Neural cell (in vitro differentiated cells): ENCODE measurements around the gene ZNRF4. TPM values are rescaled to one million over a fixed set of nuclear protein-coding genes. Genes with fewer than 3 reads are reported as not detected.

Experiments
- H2AFZ ChIP-seq: fragments of 200-600, 300-800 bp; sonication (generic), shearing (Covaris generic); 2 replicates; pipeline ENCODE4 v1.6.0; 2014; ENCODE audit warnings: low read depth, mild to moderate bottlenecking, antibody characterized with exemption, low read length, moderate library complexity
- H3F3A ChIP-seq: fragments of 200-600 bp; shearing (Covaris generic); 2 replicates; pipeline ENCODE4 v1.6.1; 2016; ENCODE audit warnings: mild to moderate bottlenecking, moderate library complexity, mixed read lengths, antibody characterized with exemption, low read length; ENCODE audit not compliant: insufficient read depth, poor library complexity, severe bottlenecking
- H3K27ac ChIP-seq: fragments of 200-600, 300-800 bp; sonication (generic), shearing (Covaris generic); 2 replicates; pipeline ENCODE4 v1.5.1; 2014; ENCODE audit warnings: mild to moderate bottlenecking, low read length, moderate library complexity
- H3K27me3 ChIP-seq: fragments of 300-800, 200-600 bp; sonication (generic), shearing (Covaris generic); 2 replicates; pipeline ENCODE4 v1.6.0; 2014; ENCODE audit warnings: mild to moderate bottlenecking, low read depth, low read length, moderate library complexity; ENCODE audit not compliant: insufficient read depth
- H3K36me3 ChIP-seq: fragments of 300-800, 200-600 bp; sonication (generic), shearing (Covaris generic); 2 replicates; pipeline ENCODE4 v1.5.1; 2014; ENCODE audit warnings: mild to moderate bottlenecking, antibody characterized with exemption, low read length, moderate library complexity; ENCODE audit not compliant: insufficient read depth
- H3K4me2 ChIP-seq: fragments of 300-800, 200-600 bp; sonication (generic), shearing (Covaris generic); 2 replicates; pipeline ENCODE4 v1.6.0; 2014; ENCODE audit warnings: mild to moderate bottlenecking, low read length
- H3K4me3 ChIP-seq: fragments of 300-800, 200-600 bp; sonication (generic), shearing (Covaris generic); 2 replicates; pipeline ENCODE4 v1.5.1; 2014; ENCODE audit warnings: mild to moderate bottlenecking, low read length, moderate library complexity
- H3K79me2 ChIP-seq: fragments of 200-600 bp; shearing (Covaris generic); replicated peaks from 2 replicates; pipeline ENCODE4 v1.6.0; 2014; ENCODE audit warnings: mild to moderate bottlenecking, low read length, moderate library complexity; ENCODE audit not compliant: insufficient read depth
- H3K9ac ChIP-seq: fragments of 300-800, 200-600 bp; sonication (generic), shearing (Covaris generic); 2 replicates; pipeline ENCODE4 v1.6.1; 2016; ENCODE audit warnings: mild to moderate bottlenecking, low read length, mixed read lengths
- H3K9me2 ChIP-seq: fragments of 200-600 bp; shearing (Covaris generic); 2 replicates; pipeline ENCODE4 v1.6.1; 2016; ENCODE audit warnings: mild to moderate bottlenecking, low read length, mixed read lengths; ENCODE audit not compliant: insufficient read depth
- H3K9me3 ChIP-seq: fragments of 200-600, 300-800 bp; sonication (generic), shearing (Covaris generic); 2 replicates; pipeline ENCODE4 v1.6.1; 2016; ENCODE audit warnings: mild to moderate bottlenecking, mixed run types, low read length, moderate library complexity, mixed read lengths
- H4K20me1 ChIP-seq: fragments of 200-600 bp; shearing (Covaris generic); 2 replicates; pipeline ENCODE4 v1.6.1; 2016; ENCODE audit warnings: mild to moderate bottlenecking, mixed run types; ENCODE audit not compliant: insufficient read depth
- CTCF ChIP-seq: fragments of 450-650 bp; IDR thresholded peaks from 2 replicates; pipeline ENCODE4 v1.5.1; 2014; ENCODE audit warnings: antibody characterized with exemption, mild to moderate bottlenecking, moderate library complexity; ENCODE audit not compliant: poor library complexity, severe bottlenecking
- EP300 ChIP-seq: fragments of 450-650 bp; conservative IDR thresholded peaks from 2 replicates; pipeline ENCODE4 v1.6.1; 2014; ENCODE audit warnings: antibody characterized with exemption, mild to moderate bottlenecking, moderate library complexity; ENCODE audit not compliant: poor library complexity, severe bottlenecking
- EZH2 ChIP-seq: fragments of 200-600, 300-800 bp; shearing (Covaris generic), sonication (generic); IDR thresholded peaks from 2 replicates; pipeline ENCODE4 v1.6.1; 2014; ENCODE audit warnings: antibody characterized with exemption, low read length, borderline replicate concordance, mild to moderate bottlenecking; ENCODE audit not compliant: insufficient read depth, poor library complexity, severe bottlenecking
- MXI1 ChIP-seq: fragments of 450-650 bp; conservative IDR thresholded peaks from 2 replicates; pipeline ENCODE4 v1.6.1; 2014; ENCODE audit warnings: antibody characterized with exemption, mild to moderate bottlenecking; ENCODE audit not compliant: poor library complexity, severe bottlenecking
- POLR2AphosphoS5 ChIP-seq: IDR thresholded peaks from 2 replicates; pipeline ENCODE4 v1.6.1; 2012
- RAD21 ChIP-seq: fragments of 450-650 bp; conservative IDR thresholded peaks from 2 replicates; pipeline ENCODE4 v1.6.1; 2014; ENCODE audit warnings: antibody characterized with exemption, mild to moderate bottlenecking, moderate library complexity
- REST ChIP-seq: IDR thresholded peaks from 2 replicates; pipeline ENCODE4 v1.6.1; 2012; ENCODE audit warnings: borderline replicate concordance
- SMC3 ChIP-seq: fragments of 450-650 bp; conservative IDR thresholded peaks from 2 replicates; pipeline ENCODE4 v1.6.1; 2014; ENCODE audit warnings: antibody characterized with exemption, mild to moderate bottlenecking, moderate library complexity; ENCODE audit not compliant: poor library complexity
- TAF1 ChIP-seq: IDR thresholded peaks from 2 replicates; pipeline ENCODE4 v1.6.1; 2012; ENCODE audit warnings: low read depth
- polyA plus RNA-seq: library from polyadenylated mRNA; depleted of rRNA; stranded (reverse); fragments of >200 nt; gene quantifications from 2 replicates; pipeline ENCODE4 v1.2.3, GENCODE V29; 2014

Gene ZNRF4
- polyA plus RNA-seq, 1 donor from 2014 or later = not detected

GRCh38 chr19:5424192-5424973 is 30.8 kb upstream of the ZNRF4 start:
- Histone ChIP-seq H3K27ac (no peak overlapping the region), H3K9ac (no peak overlapping the region), H4K20me1 (no peaks in the 10 kb centered on the region), H3K79me2 (no peaks in the 10 kb centered on the region), H2AFZ (no peak overlapping the region), H3F3A (no peaks in the 10 kb centered on the region), H3K27me3 (no peaks in the 10 kb centered on the region), H3K36me3 (no peaks in the 10 kb centered on the region), H3K4me2 (no peak overlapping the region), H3K4me3 (no peak overlapping the region), H3K9me2 (no peaks in the 10 kb centered on the region), H3K9me3 (no peaks in the 10 kb centered on the region)
- TF ChIP-seq TAF1 (no peak), MXI1 (no peak), POLR2AphosphoS5 (no peak), CTCF (no peak), EZH2 (no peak), RAD21 (no peak), REST (no peak), EP300 (no peak), SMC3 (no peak)

GRCh38 chr19:5425260-5425659 is 30.0 kb upstream of the ZNRF4 start:
- H3K4me3 ChIP-seq = no peak overlapping the region
- H3K4me2 ChIP-seq = no peak overlapping the region
- H3K9me3 ChIP-seq = no peaks in the 10 kb centered on the region
- no peak overlapping the region for H2AFZ ChIP-seq
- no peaks in the 10 kb centered on the region for H3K9me2 ChIP-seq
- H3F3A ChIP-seq = no peaks in the 10 kb centered on the region
- no peaks in the 10 kb centered on the region for H3K79me2 ChIP-seq
- peak overlapping the region; percentile 13 for H3K9ac ChIP-seq
- no peaks in the 10 kb centered on the region for H3K36me3 ChIP-seq
- H4K20me1 ChIP-seq = no peaks in the 10 kb centered on the region
- H3K27me3 ChIP-seq = no peaks in the 10 kb centered on the region
- peak overlapping the region; percentile 7 for H3K27ac ChIP-seq
- no peak for TF ChIP-seq EP300
- TF ChIP-seq REST = no peak
- no peak for TF ChIP-seq POLR2AphosphoS5
- no peak for TF ChIP-seq RAD21
- TF ChIP-seq SMC3 = no peak
- TF ChIP-seq MXI1 = no peak
